ENCODE measurements around the gene NT5DC3.

Gene NT5DC3

GRCh38 chr12:103820881-103821489, 20.0 kb downstream of the NT5DC3 start:
- H3K27ac ChIP-seq (ENCODE audit: low read length) = no peak overlapping the region
- no peaks in the 10 kb centered on the region for H3K9me3 ChIP-seq (ENCODE audit: control insufficient read depth, insufficient read depth, low read length)
- H3K4me3 ChIP-seq (ENCODE audit: low read length) = no peak overlapping the region
- H3K27me3 ChIP-seq (ENCODE audit: control insufficient read depth, insufficient read depth, low read length) = no peaks in the 10 kb centered on the region
- no CpG with 5 or more reads among the region's 3 CpGs for WGBS (ENCODE audit: insufficient coverage, insufficient read length)
- H3K4me1 ChIP-seq (ENCODE audit: control insufficient read depth, insufficient read depth, low read length) = no peaks in the 10 kb centered on the region; the same call in 1 of the 2 replicates
- no peak for DNase-seq (ENCODE audit: low read depth, low spot score)
- no peaks in the 10 kb centered on the region for H3K36me3 ChIP-seq (ENCODE audit: control insufficient read depth, insufficient read depth, low read length)

- Histone ChIP-seq H3K9me3 (ENCODE audit: control insufficient read depth, insufficient read depth, low read length) (no peaks in the 10 kb centered on the region), H3K36me3 (ENCODE audit: control insufficient read depth, insufficient read depth, low read length) (no peaks in the 10 kb centered on the region), H3K27ac (ENCODE audit: low read length) (no peak overlapping the region), H3K27me3 (ENCODE audit: control insufficient read depth, insufficient read depth, low read length) (no peaks in the 10 kb centered on the region), H3K4me1 (ENCODE audit: control insufficient read depth, insufficient read depth, low read length) (no peaks in the 10 kb centered on the region; the same call in 1 of the 2 replicates), H3K4me3 (ENCODE audit: low read length) (no peak overlapping the region)
- DNase-seq (ENCODE audit: low read depth, low spot score) = no peak
These were observed 20.7 kb downstream of the NT5DC3 start for GRCh38 chr12:103820361-103820760.

GRCh38 chr12:103819892-103820291, 21.1 kb downstream of the NT5DC3 start:
- no CpG with 5 or more reads among the region's 2 CpGs for WGBS (ENCODE audit: insufficient coverage, insufficient read length)
- Histone ChIP-seq H3K36me3 (ENCODE audit: control insufficient read depth, insufficient read depth, low read length) (no peaks in the 10 kb centered on the region), H3K4me1 (ENCODE audit: control insufficient read depth, insufficient read depth, low read length) (no peaks in the 10 kb centered on the region; the same call in 1 of the 2 replicates), H3K9me3 (ENCODE audit: control insufficient read depth, insufficient read depth, low read length) (no peaks in the 10 kb centered on the region), H3K4me3 (ENCODE audit: low read length) (no peak overlapping the region), H3K27ac (ENCODE audit: low read length) (no peak overlapping the region), H3K27me3 (ENCODE audit: control insufficient read depth, insufficient read depth, low read length) (no peaks in the 10 kb centered on the region)
- DNase-seq (ENCODE audit: low read depth, low spot score) = no peak

GRCh38 chr12:103819312-103819711, 21.7 kb downstream of the NT5DC3 start:
- no peak for DNase-seq (ENCODE audit: low read depth, low spot score)
- H3K9me3 ChIP-seq (ENCODE audit: control insufficient read depth, insufficient read depth, low read length) = no peaks in the 10 kb centered on the region
- no peaks in the 10 kb centered on the region for H3K36me3 ChIP-seq (ENCODE audit: control insufficient read depth, insufficient read depth, low read length)
- H3K27ac ChIP-seq (ENCODE audit: low read length) = no peak overlapping the region
- H3K4me1 ChIP-seq (ENCODE audit: control insufficient read depth, insufficient read depth, low read length) = no peaks in the 10 kb centered on the region; the same call in 1 of the 2 replicates
- no CpG with 5 or more reads among the region's 2 CpGs for WGBS (ENCODE audit: insufficient coverage, insufficient read length)
- no peak overlapping the region for H3K4me3 ChIP-seq (ENCODE audit: low read length)
- no peaks in the 10 kb centered on the region for H3K27me3 ChIP-seq (ENCODE audit: control insufficient read depth, insufficient read depth, low read length)

GRCh38 chr12:103817791-103818190, 23.2 kb downstream of the NT5DC3 start:
- no peaks in the 10 kb centered on the region for H3K9me3 ChIP-seq (ENCODE audit: control insufficient read depth, insufficient read depth, low read length)
- H3K36me3 ChIP-seq (ENCODE audit: control insufficient read depth, insufficient read depth, low read length) = no peaks in the 10 kb centered on the region
- no peak overlapping the region for H3K4me3 ChIP-seq (ENCODE audit: low read length)
- no CpG with 5 or more reads among the region's 2 CpGs for WGBS (ENCODE audit: insufficient coverage, insufficient read length)
- no peak for DNase-seq (ENCODE audit: low read depth, low spot score)
- no peaks in the 10 kb centered on the region for H3K4me1 ChIP-seq (ENCODE audit: control insufficient read depth, insufficient read depth, low read length)
- H3K27me3 ChIP-seq (ENCODE audit: control insufficient read depth, insufficient read depth, low read length) = no peaks in the 10 kb centered on the region
- H3K27ac ChIP-seq (ENCODE audit: low read length) = no peak overlapping the region

GRCh38 chr12:103816663-103817062, 24.4 kb downstream of the NT5DC3 start:
- no peaks in the 10 kb centered on the region for H3K9me3 ChIP-seq (ENCODE audit: control insufficient read depth, insufficient read depth, low read length)
- no peak overlapping the region for H3K4me3 ChIP-seq (ENCODE audit: low read length)
- no peak for DNase-seq (ENCODE audit: low read depth, low spot score)
- no peaks in the 10 kb centered on the region for H3K36me3 ChIP-seq (ENCODE audit: control insufficient read depth, insufficient read depth, low read length)
- no CpG with 5 or more reads among the region's 1 CpG for WGBS (ENCODE audit: insufficient coverage, insufficient read length)
- no peaks in the 10 kb centered on the region for H3K27me3 ChIP-seq (ENCODE audit: control insufficient read depth, insufficient read depth, low read length)
- H3K4me1 ChIP-seq (ENCODE audit: control insufficient read depth, insufficient read depth, low read length) = no peaks in the 10 kb centered on the region
- no peak overlapping the region for H3K27ac ChIP-seq (ENCODE audit: low read length)

- H3K9me3 ChIP-seq (ENCODE audit: control insufficient read depth, insufficient read depth, low read length) = no peaks in the 10 kb centered on the region
- DNase-seq (ENCODE audit: low read depth, low spot score) = no peak
- no peaks in the 10 kb centered on the region for H3K27me3 ChIP-seq (ENCODE audit: control insufficient read depth, insufficient read depth, low read length)
- WGBS (ENCODE audit: insufficient coverage, insufficient read length) = no CpG with 5 or more reads among the region's 3 CpGs
- no peaks in the 10 kb centered on the region for H3K36me3 ChIP-seq (ENCODE audit: control insufficient read depth, insufficient read depth, low read length)
- H3K4me1 ChIP-seq (ENCODE audit: control insufficient read depth, insufficient read depth, low read length) = no peaks in the 10 kb centered on the region
- no peak overlapping the region for H3K4me3 ChIP-seq (ENCODE audit: low read length)
- no peak overlapping the region for H3K27ac ChIP-seq (ENCODE audit: low read length)
These were observed 26.6 kb downstream of the NT5DC3 start for GRCh38 chr12:103814436-103814835.

GRCh38 chr12:103813949-103814348, 27.1 kb downstream of the NT5DC3 start:
- no peaks in the 10 kb centered on the region for H3K9me3 ChIP-seq (ENCODE audit: control insufficient read depth, insufficient read depth, low read length)

GRCh38 chr12:103813426-103813825, 27.6 kb downstream of the NT5DC3 start:
- H3K4me3 ChIP-seq (ENCODE audit: low read length) = no peak overlapping the region
- no peaks in the 10 kb centered on the region for H3K9me3 ChIP-seq (ENCODE audit: control insufficient read depth, insufficient read depth, low read length)
- no peaks in the 10 kb centered on the region for H3K4me1 ChIP-seq (ENCODE audit: control insufficient read depth, insufficient read depth, low read length)
- WGBS (ENCODE audit: insufficient coverage, insufficient read length) = no CpG with 5 or more reads among the region's 3 CpGs
- no peak overlapping the region for H3K27ac ChIP-seq (ENCODE audit: low read length)
- DNase-seq (ENCODE audit: low read depth, low spot score) = no peak
- no peaks in the 10 kb centered on the region for H3K27me3 ChIP-seq (ENCODE audit: control insufficient read depth, insufficient read depth, low read length)
- no peaks in the 10 kb centered on the region for H3K36me3 ChIP-seq (ENCODE audit: control insufficient read depth, insufficient read depth, low read length)

More at GRCh38 chr12:103813949-103814348, 27.1 kb downstream of the NT5DC3 start:
- Histone ChIP-seq H3K36me3 (ENCODE audit: control insufficient read depth, insufficient read depth, low read length) (no peaks in the 10 kb centered on the region), H3K27me3 (ENCODE audit: control insufficient read depth, insufficient read depth, low read length) (no peaks in the 10 kb centered on the region), H3K27ac (ENCODE audit: low read length) (no peak overlapping the region), H3K4me3 (ENCODE audit: low read length) (no peak overlapping the region), H3K4me1 (ENCODE audit: control insufficient read depth, insufficient read depth, low read length) (no peaks in the 10 kb centered on the region)
- DNase-seq (ENCODE audit: low read depth, low spot score) = no peak
- no CpG with 5 or more reads among the region's 4 CpGs for WGBS (ENCODE audit: insufficient coverage, insufficient read length)

- H3K9me3 ChIP-seq (ENCODE audit: control insufficient read depth, insufficient read depth, low read length) = no peaks in the 10 kb centered on the region
- H3K27ac ChIP-seq (ENCODE audit: low read length) = no peak overlapping the region
- H3K4me3 ChIP-seq (ENCODE audit: low read length) = no peak overlapping the region
- no peaks in the 10 kb centered on the region for H3K36me3 ChIP-seq (ENCODE audit: control insufficient read depth, insufficient read depth, low read length)
- DNase-seq (ENCODE audit: low read depth, low spot score) = no peak
- no peaks in the 10 kb centered on the region for H3K27me3 ChIP-seq (ENCODE audit: control insufficient read depth, insufficient read depth, low read length)
- WGBS (ENCODE audit: insufficient coverage, insufficient read length) = no CpG with 5 or more reads among the region's 1 CpG
- H3K4me1 ChIP-seq (ENCODE audit: control insufficient read depth, insufficient read depth, low read length) = no peaks in the 10 kb centered on the region
These were observed 28.2 kb downstream of the NT5DC3 start for GRCh38 chr12:103812789-103813188.

GRCh38 chr12:103811791-103812190, 29.2 kb downstream of the NT5DC3 start:
- Histone ChIP-seq H3K36me3 (ENCODE audit: control insufficient read depth, insufficient read depth, low read length) (no peaks in the 10 kb centered on the region), H3K27ac (ENCODE audit: low read length) (no peak overlapping the region), H3K4me1 (ENCODE audit: control insufficient read depth, insufficient read depth, low read length) (no peaks in the 10 kb centered on the region), H3K27me3 (ENCODE audit: control insufficient read depth, insufficient read depth, low read length) (no peaks in the 10 kb centered on the region), H3K9me3 (ENCODE audit: control insufficient read depth, insufficient read depth, low read length) (no peaks in the 10 kb centered on the region), H3K4me3 (ENCODE audit: low read length) (no peak overlapping the region)
- WGBS (ENCODE audit: insufficient coverage, insufficient read length) = no CpG with 5 or more reads among the region's 6 CpGs
- DNase-seq (ENCODE audit: low read depth, low spot score) = no peak

Data from iPS DF 6.9 (cell line).